HT-29 (cell line): ENCODE data around the gene ABCG1. TPM values are rescaled to one million over a fixed set of nuclear protein-coding genes. Genes with fewer than 3 reads are reported as not detected.

Experiments
- DNase-seq: peaks from one replicate; pipeline ENCODE4 v3.0.0-alpha.2; 2015; ENCODE audit warnings: low spot score
- total RNA-seq: library from RNA; depleted of rRNA; stranded (reverse); fragments of >200 nt; shearing (Covaris generic); gene quantifications from 2 replicates; pipeline ENCODE4 v1.2.3, GENCODE V29; 2014

ABCG1 gene
- total RNA-seq, 1 experiment from 2014 or later, result 5.7 TPM

DNA sequence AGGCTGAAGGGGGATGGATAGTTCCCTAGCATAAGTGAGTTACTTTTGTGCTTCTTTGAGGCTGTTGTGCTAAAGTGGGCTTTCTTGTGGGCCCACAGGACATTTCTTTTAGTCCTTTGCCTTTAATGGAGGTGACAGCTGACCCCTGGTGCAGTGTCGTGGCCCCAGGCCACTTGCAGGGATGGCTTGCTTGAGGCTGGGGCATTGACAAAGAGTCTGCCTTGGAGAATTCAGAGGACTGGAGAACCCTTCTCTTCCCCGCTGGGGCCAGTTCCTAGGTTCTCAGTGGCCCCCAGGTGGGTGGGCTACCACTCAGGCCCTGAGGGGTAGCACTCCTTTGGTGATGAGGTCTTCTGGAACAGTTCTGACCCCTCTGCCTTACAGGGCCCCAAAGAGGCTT lies 12.8 kb downstream of the ABCG1 start:
- DNase-seq, result no peak

GRCh38 chr21:42232176-42232825 lies 13.4 kb downstream of the ABCG1 start:
- DNase-seq, result no peak

DNA sequence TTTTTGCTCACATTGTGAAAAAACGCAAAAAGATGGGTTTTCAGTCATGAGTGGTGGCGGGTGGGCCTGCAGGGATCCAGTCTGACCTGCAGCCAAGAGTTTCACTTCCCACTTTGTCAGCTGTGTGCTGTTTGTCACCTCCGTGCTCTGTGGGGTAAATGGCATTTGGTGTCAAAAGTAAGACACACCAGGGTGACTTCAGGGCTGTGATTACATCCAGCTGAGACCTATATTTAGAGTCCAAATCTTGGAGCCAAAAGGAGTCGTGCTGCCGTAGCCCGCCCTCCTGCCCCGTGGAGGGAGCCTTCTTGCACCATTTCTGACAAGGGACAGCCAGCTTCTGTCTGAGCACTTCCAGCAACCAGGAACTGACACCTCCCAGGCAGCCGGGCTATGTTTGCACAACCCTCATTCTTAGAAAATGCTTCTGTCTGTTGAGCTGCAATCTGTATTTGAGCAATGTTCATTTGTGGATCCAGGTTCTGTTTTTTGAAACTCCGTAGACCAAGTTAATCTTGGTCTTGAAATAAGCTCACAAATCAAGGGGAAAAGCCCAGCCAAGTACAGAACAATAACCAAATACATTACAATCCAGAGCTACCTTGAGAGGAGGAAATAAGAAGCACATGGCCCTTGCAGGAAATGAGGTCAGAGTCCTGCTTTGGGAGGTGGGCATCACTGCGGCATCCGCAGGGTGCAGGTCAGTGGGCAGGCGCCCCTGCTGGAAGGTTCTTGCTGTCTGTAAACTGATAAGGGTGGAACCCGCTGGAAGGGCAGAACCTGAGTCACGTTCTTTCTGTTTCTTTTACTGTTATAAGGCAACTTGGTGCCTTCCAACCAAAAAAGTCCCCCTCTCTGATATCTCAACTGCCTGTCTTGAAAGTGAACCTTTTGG lies 14.4 kb downstream of the ABCG1 start:
- peak; percentile 72 for DNase-seq

DNA sequence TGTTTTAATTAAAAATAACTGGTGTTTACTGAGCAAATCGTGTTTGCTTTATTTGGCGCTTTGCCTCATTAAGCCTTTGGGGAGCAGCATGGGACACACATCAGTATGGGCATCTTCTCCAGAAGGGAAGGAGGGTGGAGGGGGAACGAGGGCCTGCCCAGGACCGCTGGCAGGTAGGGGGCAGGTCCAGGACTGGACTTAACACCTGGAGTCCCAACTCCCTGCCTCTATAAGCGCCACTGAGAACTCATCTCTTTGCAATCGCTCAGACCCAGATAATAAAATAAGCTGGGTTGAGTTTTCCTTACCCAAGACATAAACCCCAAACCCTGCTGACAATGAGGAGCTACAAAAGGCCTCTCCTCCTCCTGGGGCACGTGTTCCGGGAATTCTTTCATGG lies 15.1 kb downstream of the ABCG1 start:
- peak; percentile 48 for DNase-seq

GRCh38 chr21:42234464-42235241 lies 15.7 kb downstream of the ABCG1 start:
- DNase-seq, result peak; percentile 68

DNA sequence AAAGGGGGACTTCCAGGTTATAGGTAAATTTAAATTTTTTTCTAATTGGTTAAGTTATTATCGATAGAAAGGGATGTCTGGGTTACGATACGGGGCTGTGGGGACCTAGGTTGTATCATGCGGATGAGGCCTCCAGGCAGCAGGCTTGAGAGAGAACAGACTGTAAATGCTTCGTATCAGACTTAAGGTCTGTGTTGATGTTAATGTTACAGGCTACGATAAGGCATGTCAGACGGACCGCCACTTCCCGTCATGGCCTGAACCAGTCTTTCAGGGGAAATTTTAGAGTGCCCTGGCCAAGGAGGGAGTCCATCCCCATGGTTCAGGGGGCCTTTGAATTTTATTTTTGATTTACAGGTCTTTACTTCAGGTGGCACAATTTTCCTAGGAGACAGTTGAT lies 16.7 kb downstream of the ABCG1 start:
- DNase-seq, result no peak

GRCh38 chr21:42236014-42236413 lies 17.1 kb downstream of the ABCG1 start:
- DNase-seq, result no peak

DNA sequence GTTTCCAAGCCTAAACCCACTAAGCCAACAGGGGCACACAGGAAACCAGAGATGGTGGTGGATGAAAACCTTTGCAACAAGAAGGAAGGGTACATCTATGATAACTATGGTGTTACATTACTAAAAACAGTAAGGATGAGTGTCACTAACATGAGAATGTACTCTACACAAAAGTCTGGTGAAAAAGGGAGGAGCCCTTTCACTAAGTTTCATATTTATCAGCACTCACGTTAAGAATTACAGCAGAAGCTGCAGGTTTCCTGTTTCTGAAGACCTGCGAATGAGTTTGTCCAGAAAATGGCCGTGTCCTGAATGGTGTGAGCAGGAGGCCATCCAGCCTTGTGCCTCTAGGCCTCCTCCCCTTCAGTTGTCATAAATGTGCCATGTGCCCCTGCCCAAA lies 17.8 kb downstream of the ABCG1 start:
- DNase-seq, result no peak

DNA sequence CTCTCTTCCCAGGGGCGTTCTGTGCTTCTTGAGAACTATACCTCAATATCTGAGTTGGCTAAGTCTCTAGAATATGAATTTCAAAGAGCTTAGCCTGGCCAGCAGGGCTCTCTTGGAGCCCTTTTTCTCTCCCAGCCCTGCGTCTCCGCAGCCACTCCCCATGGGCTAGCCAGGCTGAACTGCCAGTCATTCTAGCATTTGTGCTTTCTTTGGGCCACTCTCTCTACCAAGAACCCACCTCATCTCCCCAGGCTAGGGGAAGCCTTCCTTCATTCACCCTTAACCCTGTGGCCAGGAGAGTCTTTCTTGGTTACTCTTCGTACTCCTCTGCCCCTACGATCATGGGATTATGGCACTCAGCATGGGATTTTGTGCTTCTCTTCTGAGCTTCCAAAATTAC lies 18.2 kb downstream of the ABCG1 start:
- no peak for DNase-seq

GRCh38 chr21:42237577-42237976 lies 18.6 kb downstream of the ABCG1 start:
- DNase-seq, result no peak

GRCh38 chr21:42238185-42238934 lies 19.4 kb downstream of the ABCG1 start:
- no peak for DNase-seq

DNA sequence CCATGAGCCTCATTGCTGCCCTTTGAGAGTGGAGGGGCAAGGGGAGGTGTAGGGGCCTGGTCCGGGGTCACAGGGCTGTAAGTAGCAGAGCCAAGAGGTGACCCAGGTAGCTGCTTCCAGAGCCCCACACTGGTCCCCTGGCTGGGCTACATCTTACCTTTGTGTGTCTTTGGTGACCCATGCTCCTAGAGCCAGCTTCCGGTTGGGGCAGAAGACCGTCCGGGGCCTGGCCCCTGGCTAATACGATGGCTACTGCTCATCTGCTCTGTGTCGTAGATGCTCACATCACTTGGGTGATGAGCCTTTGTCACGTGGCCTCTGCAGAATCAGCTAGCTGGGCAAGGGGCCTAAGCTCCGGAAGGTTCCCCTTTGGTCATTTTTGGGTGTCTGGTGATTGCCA lies 20.6 kb downstream of the ABCG1 start:
- DNase-seq, result no peak

DNA sequence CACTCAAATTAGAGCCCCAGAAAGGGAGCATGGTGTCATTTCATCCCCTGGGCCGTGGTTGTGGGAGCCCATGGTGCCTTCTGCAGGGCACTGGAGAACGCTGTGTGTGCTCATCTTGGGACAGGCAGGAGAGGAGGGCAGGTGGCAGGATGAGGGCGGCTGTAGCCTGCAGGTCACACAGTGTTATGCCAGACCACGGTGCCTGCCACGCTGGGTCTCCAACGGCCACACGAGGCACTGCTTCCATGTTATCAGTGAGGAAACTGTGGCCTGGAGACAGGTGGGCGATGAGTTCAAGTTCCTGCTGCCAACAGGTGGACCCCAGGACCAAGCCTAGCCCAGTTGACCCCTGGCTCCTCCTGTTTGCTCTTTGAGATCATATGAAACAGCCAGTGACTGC lies 21.0 kb downstream of the ABCG1 start:
- no peak for DNase-seq

GRCh38 chr21:42242611-42243010 lies 23.7 kb downstream of the ABCG1 start:
- DNase-seq, result no peak

- no peak for DNase-seq
These were observed 24.1 kb downstream of the ABCG1 start for GRCh38 chr21:42243026-42243425.

GRCh38 chr21:42245331-42246193 lies 26.6 kb downstream of the ABCG1 start:
- no peak for DNase-seq

- no peak for DNase-seq
These were observed 28.8 kb downstream of the ABCG1 start for GRCh38 chr21:42247716-42248115.

- DNase-seq, result no peak
These were observed 29.3 kb downstream of the ABCG1 start for GRCh38 chr21:42248241-42248640.

DNA sequence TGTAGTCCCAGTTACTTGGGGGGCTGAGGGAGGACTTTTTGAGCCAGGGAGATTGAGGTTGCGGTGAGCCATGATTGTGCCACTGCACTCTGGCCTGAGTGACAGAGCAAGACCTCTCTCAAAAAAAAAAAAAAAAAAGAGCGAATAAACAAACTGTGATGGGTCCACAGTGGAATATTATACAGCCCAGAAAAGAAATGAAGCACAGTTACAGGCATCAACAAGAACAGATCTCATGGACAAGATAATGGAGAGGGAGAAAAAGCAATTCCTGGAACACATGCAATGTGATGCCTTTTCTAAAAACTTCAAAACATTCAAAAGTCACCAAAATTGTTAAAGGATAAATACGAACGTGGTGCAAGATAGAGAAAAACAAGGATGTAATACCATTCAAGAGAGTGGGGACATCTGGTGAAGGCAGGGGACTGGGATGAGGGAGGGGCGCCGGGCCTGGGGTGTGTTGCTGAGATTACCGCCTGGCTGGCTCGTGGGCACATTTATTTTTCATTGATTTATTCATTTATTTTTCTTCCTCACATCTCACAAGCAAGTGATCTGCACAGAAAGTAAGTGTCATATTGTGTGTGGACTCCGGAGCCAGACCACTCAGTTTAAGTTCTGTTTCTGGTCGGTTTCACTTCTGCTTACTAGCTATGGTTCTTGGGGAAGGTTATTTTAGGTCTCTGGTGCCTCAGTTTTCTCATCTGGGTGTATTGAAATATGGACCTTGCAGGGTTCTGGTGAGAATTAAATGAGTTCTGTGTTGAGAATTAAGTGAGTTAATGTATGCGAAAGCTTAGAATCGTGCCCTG lies 30.1 kb downstream of the ABCG1 start:
- DNase-seq, result no peak
